Loucy (cell line): ENCODE results near the gene VPS51.

Source experiments
- CTCF ChIP-seq: fragments of 200-600 bp; sonication (generic); conservative IDR thresholded peaks from 2 replicates; pipeline ENCODE4 v1.5.1; 2014; ENCODE audit warnings: mild to moderate bottlenecking, antibody characterized with exemption, low read length
- EZH2phosphoT487 ChIP-seq: fragments of 200-600 bp; IDR thresholded peaks from 2 replicates; pipeline ENCODE4 v1.6.1; 2018; ENCODE audit warnings: antibody characterized with exemption, mild to moderate bottlenecking, moderate library complexity, borderline replicate concordance

- TF ChIP-seq CTCF (no peak), EZH2phosphoT487 (no peak)
These were observed 23.6 kb downstream of the VPS51 start for GRCh38 chr11:65119670-65119995.
